Type B pancreatic cell (in vitro differentiated cells): ENCODE results near the gene TCF4. TPM values are rescaled to one million over a fixed set of nuclear protein-coding genes. Genes with fewer than 3 reads are reported as not detected.

Experiments
- DNase-seq: peaks from one replicate; pipeline ENCODE4 v3.0.0; 2021; ENCODE audit warnings: mixed read lengths; ENCODE audit not compliant: unreplicated experiment; ENCODE audit errors: extremely low spot score
- H3K27ac Mint-ChIP-seq: 2 replicates; pipeline ENCODE4 v1.8.0; 2021; ENCODE audit warnings: mild to moderate bottlenecking, mixed read lengths
- H3K27me3 Mint-ChIP-seq: 2 replicates; pipeline ENCODE4 v1.8.0; 2021; ENCODE audit warnings: mixed read lengths
- H3K36me3 Mint-ChIP-seq: 2 replicates; pipeline ENCODE4 v1.8.0; 2021; ENCODE audit warnings: mixed read lengths
- H3K4me1 Mint-ChIP-seq: one replicate; pipeline ENCODE4 v1.8.0; 2021; ENCODE audit warnings: mixed read lengths; ENCODE audit not compliant: unreplicated experiment
- H3K4me3 Mint-ChIP-seq: 2 replicates; pipeline ENCODE4 v1.8.0; 2021; ENCODE audit warnings: mild to moderate bottlenecking, mixed read lengths
- H3K9me3 Mint-ChIP-seq: 2 replicates; pipeline ENCODE4 v1.8.0; 2021; ENCODE audit warnings: mixed read lengths
- total RNA-seq: library from RNA; stranded (reverse); gene quantifications from 2 replicates; pipeline ENCODE4 v1.2.1, GENCODE V29; 2021; ENCODE audit warnings: low replicate concordance
- TF ChIP-seq, protein P1 (sequence below): fragments of 200-600 bp; sonication (generic); conservative IDR thresholded peaks from 2 replicates; pipeline ENCODE4 v1.5.0; 2021; ENCODE audit warnings: antibody characterized with exemption, mild to moderate bottlenecking

TCF4 gene
- total RNA-seq, 1 donor from 2014 or later, result 189 TPM

DNA sequence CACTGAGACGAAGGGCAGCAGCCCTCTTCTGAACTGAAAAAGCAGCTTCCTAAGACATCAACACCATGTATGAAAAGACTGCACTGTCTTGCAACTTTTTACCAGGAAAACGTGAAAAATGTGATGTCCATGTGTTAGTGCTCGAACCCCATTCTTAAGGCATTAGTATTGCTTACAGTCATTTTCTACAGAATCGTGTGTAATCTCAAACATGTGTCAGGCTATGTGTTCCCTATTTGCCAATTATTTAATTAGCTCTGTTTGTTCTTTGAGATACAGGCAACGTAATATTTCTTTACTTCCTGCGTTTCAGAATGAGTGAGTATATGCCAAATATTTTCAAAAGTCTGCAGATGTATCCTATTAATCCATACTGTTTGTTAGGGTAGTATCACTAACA is 321.0 kb downstream of the TCF4 start:
- Mint-ChIP-seq H3K27me3 (no peaks in the 10 kb centered on the region), H3K27ac (no peak overlapping the region), H3K4me3 (no peak overlapping the region), H3K36me3 (peaks cover 54% of the 10 kb centered on the region), H3K4me1 (peaks cover 45% of the 10 kb centered on the region), H3K9me3 (peaks cover 4% of the 10 kb centered on the region)
- TF ChIP-seq, protein P1, sequence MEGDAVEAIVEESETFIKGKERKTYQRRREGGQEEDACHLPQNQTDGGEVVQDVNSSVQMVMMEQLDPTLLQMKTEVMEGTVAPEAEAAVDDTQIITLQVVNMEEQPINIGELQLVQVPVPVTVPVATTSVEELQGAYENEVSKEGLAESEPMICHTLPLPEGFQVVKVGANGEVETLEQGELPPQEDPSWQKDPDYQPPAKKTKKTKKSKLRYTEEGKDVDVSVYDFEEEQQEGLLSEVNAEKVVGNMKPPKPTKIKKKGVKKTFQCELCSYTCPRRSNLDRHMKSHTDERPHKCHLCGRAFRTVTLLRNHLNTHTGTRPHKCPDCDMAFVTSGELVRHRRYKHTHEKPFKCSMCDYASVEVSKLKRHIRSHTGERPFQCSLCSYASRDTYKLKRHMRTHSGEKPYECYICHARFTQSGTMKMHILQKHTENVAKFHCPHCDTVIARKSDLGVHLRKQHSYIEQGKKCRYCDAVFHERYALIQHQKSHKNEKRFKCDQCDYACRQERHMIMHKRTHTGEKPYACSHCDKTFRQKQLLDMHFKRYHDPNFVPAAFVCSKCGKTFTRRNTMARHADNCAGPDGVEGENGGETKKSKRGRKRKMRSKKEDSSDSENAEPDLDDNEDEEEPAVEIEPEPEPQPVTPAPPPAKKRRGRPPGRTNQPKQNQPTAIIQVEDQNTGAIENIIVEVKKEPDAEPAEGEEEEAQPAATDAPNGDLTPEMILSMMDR, result no peak
- no peak for DNase-seq

- Mint-ChIP-seq H3K36me3 (peaks cover 51% of the 10 kb centered on the region), H3K4me3 (no peak overlapping the region), H3K27ac (no peak overlapping the region), H3K9me3 (peaks cover 4% of the 10 kb centered on the region), H3K4me1 (peaks cover 45% of the 10 kb centered on the region), H3K27me3 (no peaks in the 10 kb centered on the region)
- TF ChIP-seq, protein P1, result no peak
- no peak for DNase-seq
These were observed 322.0 kb downstream of the TCF4 start for GRCh38 chr18:55265984-55266383.

DNA sequence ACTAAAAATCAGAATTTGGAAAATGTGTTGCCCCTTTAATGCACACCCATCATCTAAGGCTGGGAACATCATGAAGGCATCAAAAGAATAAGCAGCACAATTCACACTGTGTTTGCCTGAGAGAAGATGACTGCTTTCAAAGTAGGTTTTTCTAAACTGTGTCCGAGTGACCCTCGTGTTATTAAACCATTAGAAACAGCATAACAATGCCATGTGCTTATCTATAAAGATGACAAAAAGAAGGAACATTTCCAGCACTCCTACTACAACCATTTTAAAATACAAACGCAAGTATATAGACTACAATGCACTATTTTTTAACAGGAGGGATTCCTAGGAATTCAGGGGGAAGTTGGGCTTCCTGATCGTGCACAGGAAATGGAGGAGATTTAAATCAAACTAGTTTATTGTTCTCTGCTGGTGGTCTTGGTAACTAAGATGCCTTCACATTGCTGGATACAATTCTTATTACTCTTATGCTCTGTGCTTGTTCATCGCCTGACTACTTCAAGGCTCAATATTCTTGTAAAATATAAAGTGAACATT is 322.8 kb downstream of the TCF4 start:
- no peak for DNase-seq
- Mint-ChIP-seq H3K4me3 (no peak overlapping the region), H3K27ac (no peak overlapping the region), H3K27me3 (no peaks in the 10 kb centered on the region), H3K36me3 (peaks cover 49% of the 10 kb centered on the region), H3K4me1 (peaks cover 45% of the 10 kb centered on the region), H3K9me3 (peaks cover 4% of the 10 kb centered on the region)
- TF ChIP-seq, protein P1, result no peak

GRCh38 chr18:55264108-55264507 is 323.9 kb downstream of the TCF4 start:
- H3K4me1 Mint-ChIP-seq, result peaks cover 45% of the 10 kb centered on the region
- H3K27ac Mint-ChIP-seq, result peak overlapping the region; percentile 58
- no peak for DNase-seq
- H3K36me3 Mint-ChIP-seq, result peaks cover 44% of the 10 kb centered on the region
- H3K27me3 Mint-ChIP-seq, result no peaks in the 10 kb centered on the region
- TF ChIP-seq, protein P1, result no peak
- peak overlapping the region; percentile 23 for H3K4me3 Mint-ChIP-seq
- no peaks in the 10 kb centered on the region for H3K9me3 Mint-ChIP-seq

DNA sequence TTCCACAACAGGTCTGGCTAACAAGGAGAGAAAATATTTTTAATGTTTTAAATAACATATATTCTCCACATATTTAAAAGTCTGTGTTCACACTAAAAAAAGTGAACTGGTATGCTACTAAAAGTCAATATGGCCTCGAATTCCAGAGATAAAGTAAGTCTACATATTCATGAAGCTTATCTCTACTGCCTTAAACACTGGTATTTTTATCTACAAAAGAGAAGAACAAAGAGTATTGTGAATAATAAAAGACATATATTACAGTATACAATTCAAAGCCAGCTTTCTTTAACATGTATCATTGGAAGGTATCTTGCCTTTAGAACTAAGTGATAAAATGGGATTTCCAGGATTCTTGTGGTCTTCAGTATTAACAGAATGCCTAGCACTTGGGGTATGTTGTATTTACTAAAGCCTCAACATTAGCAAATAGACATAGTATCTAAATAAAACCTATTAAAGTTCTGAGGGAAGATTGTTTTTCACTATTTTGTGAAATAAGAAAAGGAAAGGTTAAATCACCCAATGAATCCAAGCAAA is 325.9 kb downstream of the TCF4 start:
- H3K4me3 Mint-ChIP-seq, result no peak overlapping the region
- no peaks in the 10 kb centered on the region for H3K9me3 Mint-ChIP-seq
- H3K27me3 Mint-ChIP-seq, result no peaks in the 10 kb centered on the region
- no peak overlapping the region for H3K27ac Mint-ChIP-seq
- H3K36me3 Mint-ChIP-seq, result peaks cover 39% of the 10 kb centered on the region
- no peak for DNase-seq
- TF ChIP-seq, protein P1, result no peak
- H3K4me1 Mint-ChIP-seq, result peaks cover 36% of the 10 kb centered on the region
